ENCODE results near the gene TMEM131. TPM values are rescaled to one million over a fixed set of nuclear protein-coding genes. Genes with fewer than 3 reads are reported as not detected.

TMEM131 gene
- total RNA-seq, 4 donors from 2014 or later = 10.3 to 39.2 (median 20.0) TPM

GRCh38 chr2:97727296-97727695, 268.5 kb downstream of the TMEM131 start:
- ATAC-seq = no peak

DNA sequence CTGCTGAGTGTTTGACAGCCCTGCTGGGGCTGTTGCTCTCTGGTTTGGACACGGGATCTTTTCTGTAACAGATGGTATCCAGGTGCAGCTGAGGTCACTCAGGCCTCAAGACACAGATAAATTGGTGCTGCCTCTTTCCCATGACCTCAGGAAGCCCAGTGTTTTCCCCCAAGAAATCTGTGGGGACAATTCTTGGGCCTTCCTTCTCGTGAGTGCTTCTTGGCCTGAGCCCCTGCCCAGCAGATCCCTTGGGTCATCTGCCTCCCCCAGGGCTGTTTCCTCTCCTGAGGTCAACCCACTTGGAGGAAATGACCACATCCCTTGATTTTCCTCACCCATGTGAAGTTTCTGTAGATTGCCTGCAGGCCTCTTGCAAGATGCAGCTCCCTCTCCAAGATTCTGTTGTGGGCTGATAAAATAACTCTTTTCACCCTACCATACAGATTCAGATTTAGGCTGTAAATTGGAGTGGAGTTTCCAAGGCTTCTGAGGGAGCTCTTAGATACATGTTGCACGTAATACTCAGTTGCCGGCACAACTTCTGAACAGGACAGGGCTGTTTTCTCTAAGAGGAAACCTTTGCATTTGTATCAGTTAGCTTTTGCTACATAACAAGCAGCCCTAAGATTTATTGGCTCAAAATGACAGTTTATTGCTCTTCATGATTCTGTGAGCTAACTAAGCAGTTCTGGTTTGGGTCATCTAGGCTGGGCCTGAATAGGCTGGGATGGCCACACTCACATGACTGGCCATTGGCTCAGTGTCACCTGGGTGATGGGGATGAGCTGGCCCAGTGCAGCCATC, 269.3 kb downstream of the TMEM131 start:
- in situ Hi-C loops (cut with MboI; ENCODE audit: low sequenced_read_pairs in 4 of 4) (no loop called here), intact Hi-C loops (cut with DNase I; ENCODE audit: low total_unique reads) (no loop called here)
- no peak overlapping the region for H3K4me3 ChIP-seq
- no peaks in the 10 kb centered on the region for H3K27me3 ChIP-seq
- peak overlapping the region in 1 of 4 donors; percentile 8 for H3K27ac ChIP-seq
- H3K36me3 ChIP-seq = no peaks in the 10 kb centered on the region
- ATAC-seq = no peak
- peaks cover 0 to 5% (median 0%) of the 10 kb centered on the region in 3 donors for H3K9me3 ChIP-seq
- DNase-seq = no peak
- TF ChIP-seq POLR2A (IDR thresholded peaks at IDR 0.05) = no peak
- TF ChIP-seq CTCF (IDR thresholded peaks at IDR 0.05 in 4 of 5, conservative IDR thresholded peaks at IDR 0.05 in 1 of 5) = no peak
- H3K4me1 ChIP-seq = peaks cover 0 to 7% of the 10 kb centered on the region in 2 donors

More at GRCh38 chr2:97727296-97727695, 268.5 kb downstream of the TMEM131 start:
- H3K27me3 ChIP-seq = no peaks in the 10 kb centered on the region
- intact Hi-C loops (cut with DNase I; ENCODE audit: low total_unique reads) = no loop called here
- peaks cover 0 to 5% (median 0%) of the 10 kb centered on the region in 3 donors for H3K9me3 ChIP-seq
- peaks cover 0 to 7% of the 10 kb centered on the region in 2 donors for H3K4me1 ChIP-seq
- H3K27ac ChIP-seq = no peak overlapping the region
- in situ Hi-C loops (cut with MboI; ENCODE audit: low sequenced_read_pairs in 4 of 4) = no loop called here
- DNase-seq = no peak
- H3K4me3 ChIP-seq = no peak overlapping the region
- H3K36me3 ChIP-seq = no peaks in the 10 kb centered on the region
- TF ChIP-seq CTCF (IDR thresholded peaks at IDR 0.05 in 4 of 5, conservative IDR thresholded peaks at IDR 0.05 in 1 of 5) (no peak), POLR2A (IDR thresholded peaks at IDR 0.05) (no peak)

- no peaks in the 10 kb centered on the region for H3K27me3 ChIP-seq
- H3K27ac ChIP-seq = no peak overlapping the region
- intact Hi-C loops (cut with DNase I; ENCODE audit: low total_unique reads) (no loop called here), in situ Hi-C loops (cut with MboI; ENCODE audit: low sequenced_read_pairs in 4 of 4) (no loop called here)
- ATAC-seq (no peak), DNase-seq (no peak)
- H3K4me1 ChIP-seq = peaks cover 0 to 7% of the 10 kb centered on the region in 2 donors
- H3K36me3 ChIP-seq = no peaks in the 10 kb centered on the region
- no peak overlapping the region for H3K4me3 ChIP-seq
- H3K9me3 ChIP-seq = peaks cover 0 to 2% (median 0%) of the 10 kb centered on the region in 3 donors
- TF ChIP-seq CTCF (IDR thresholded peaks at IDR 0.05 in 4 of 5, conservative IDR thresholded peaks at IDR 0.05 in 1 of 5) (no peak), POLR2A (IDR thresholded peaks at IDR 0.05) (no peak)
Observed at GRCh38 chr2:97724946-97725688, 270.6 kb downstream of the TMEM131 start.

DNA sequence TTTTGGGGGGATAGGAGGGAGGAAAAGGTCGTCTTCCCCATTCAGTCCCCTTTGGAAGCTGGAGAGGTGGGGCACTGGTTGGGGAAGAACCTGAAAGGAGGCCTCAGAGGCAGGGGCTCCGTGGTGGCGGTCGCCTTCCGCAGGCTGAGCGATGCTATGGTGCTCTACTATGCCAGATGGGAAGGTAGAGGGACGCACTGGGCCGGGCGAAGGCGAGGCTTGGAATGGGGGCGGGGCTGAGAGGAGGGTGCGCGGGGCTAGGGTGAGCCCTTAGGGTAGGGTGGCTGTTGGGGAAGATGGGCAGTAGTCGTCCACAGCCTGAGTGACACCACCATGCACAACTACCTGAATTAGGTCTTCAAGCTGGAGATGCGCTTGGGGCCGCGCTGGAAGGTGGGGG, 271.2 kb downstream of the TMEM131 start:
- TF ChIP-seq CTCF (IDR thresholded peaks at IDR 0.05 in 4 of 5, conservative IDR thresholded peaks at IDR 0.05 in 1 of 5) = no peak
- TF ChIP-seq POLR2A (IDR thresholded peaks at IDR 0.05) = no peak
- H3K27me3 ChIP-seq = no peaks in the 10 kb centered on the region
- H3K36me3 ChIP-seq = no peaks in the 10 kb centered on the region
- no peak for DNase-seq
- intact Hi-C loops (cut with DNase I; ENCODE audit: low total_unique reads) (no loop called here), in situ Hi-C loops (cut with MboI; ENCODE audit: low sequenced_read_pairs in 4 of 4) (no loop called here)
- H3K9me3 ChIP-seq = no peaks in the 10 kb centered on the region
- ATAC-seq = no peak
- peaks cover 0 to 7% of the 10 kb centered on the region in 2 donors for H3K4me1 ChIP-seq
- no peak overlapping the region for H3K4me3 ChIP-seq
- no peak overlapping the region for H3K27ac ChIP-seq
